ENCODE results near the gene LPIN1. TPM values are rescaled to one million over a fixed set of nuclear protein-coding genes. Genes with fewer than 3 reads are reported as not detected.

LPIN1 gene
- total RNA-seq, 4 donors from 2014 or later, result 47.6 to 293 (median 140) TPM

Small RNAs within 50 kb of the gene (small RNA-seq; reads per million reads assigned to genes)
- gene MIR4262, result not detected
- not detected for gene MIR548S

Other genes with a start within 250 kb of the LPIN1 start
- 1 to 10 TPM; 3.4 to 8.4 (median 4.7) TPM for gene GREB1, start 212.6 kb upstream of the LPIN1 start, total RNA-seq
- 1 to 10 TPM in 2 of 4 donors, not detected in 2; 1.1 TPM for gene NTSR2, start 76.4 kb upstream of the LPIN1 start, total RNA-seq